OCI-LY1 (cell line): ENCODE results near the gene PPP1R12B.

Experiments used
- EZH2 ChIP-seq: fragments of 200-600 bp; sonication (generic), shearing (Covaris generic); IDR thresholded peaks from 2 replicates; pipeline ENCODE4 v1.8.0; 2017; ENCODE audit warnings: borderline replicate concordance, mixed run types, mild to moderate bottlenecking, antibody characterized with exemption, low read length, moderate library complexity, mixed read lengths
- TF ChIP-seq, protein P1 (sequence below): fragments of 200-600 bp; sonication (generic), shearing (Covaris generic); IDR thresholded peaks from 2 replicates; pipeline ENCODE4 v1.5.1; 2017; ENCODE audit warnings: mild to moderate bottlenecking, antibody characterized with exemption, low read length, moderate library complexity, mixed read lengths

DNA sequence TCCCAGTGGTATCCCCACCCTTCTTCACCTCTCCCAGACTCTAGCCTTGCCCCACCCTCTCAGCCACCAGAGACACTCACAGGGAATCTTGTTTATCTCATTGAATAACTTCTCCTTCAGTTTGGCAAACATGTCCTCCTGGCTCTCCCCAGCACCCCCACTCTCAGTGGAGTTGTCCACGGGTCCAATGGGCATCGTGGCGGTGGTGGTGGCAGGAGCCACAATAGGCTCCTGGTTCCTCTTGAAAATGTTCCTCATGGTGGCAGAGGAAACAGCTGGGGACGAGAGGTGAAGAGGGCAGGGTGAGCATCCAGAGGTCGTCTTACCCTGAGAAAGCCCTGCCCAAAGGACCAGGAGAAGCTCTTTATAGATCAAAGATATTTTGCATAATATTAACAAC, 257.0 kb downstream of the PPP1R12B start:
- TF ChIP-seq, protein P1, sequence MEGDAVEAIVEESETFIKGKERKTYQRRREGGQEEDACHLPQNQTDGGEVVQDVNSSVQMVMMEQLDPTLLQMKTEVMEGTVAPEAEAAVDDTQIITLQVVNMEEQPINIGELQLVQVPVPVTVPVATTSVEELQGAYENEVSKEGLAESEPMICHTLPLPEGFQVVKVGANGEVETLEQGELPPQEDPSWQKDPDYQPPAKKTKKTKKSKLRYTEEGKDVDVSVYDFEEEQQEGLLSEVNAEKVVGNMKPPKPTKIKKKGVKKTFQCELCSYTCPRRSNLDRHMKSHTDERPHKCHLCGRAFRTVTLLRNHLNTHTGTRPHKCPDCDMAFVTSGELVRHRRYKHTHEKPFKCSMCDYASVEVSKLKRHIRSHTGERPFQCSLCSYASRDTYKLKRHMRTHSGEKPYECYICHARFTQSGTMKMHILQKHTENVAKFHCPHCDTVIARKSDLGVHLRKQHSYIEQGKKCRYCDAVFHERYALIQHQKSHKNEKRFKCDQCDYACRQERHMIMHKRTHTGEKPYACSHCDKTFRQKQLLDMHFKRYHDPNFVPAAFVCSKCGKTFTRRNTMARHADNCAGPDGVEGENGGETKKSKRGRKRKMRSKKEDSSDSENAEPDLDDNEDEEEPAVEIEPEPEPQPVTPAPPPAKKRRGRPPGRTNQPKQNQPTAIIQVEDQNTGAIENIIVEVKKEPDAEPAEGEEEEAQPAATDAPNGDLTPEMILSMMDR, result no peak
- TF ChIP-seq EZH2, result no peak
